HepG2 (cell line): ENCODE data around the gene CMIP. TPM values are rescaled to one million over a fixed set of nuclear protein-coding genes. Genes with fewer than 3 reads are reported as not detected.
A peak's percentile ranks its signal among the peaks of the same experiment; 100 is the strongest.

Experiments used
- FIP1L1 ChIP-seq: fragments of 200-400 bp; formaldehyde crosslinking; IDR thresholded peaks from 2 replicates; pipeline ENCODE4 v1.6.1; 2018; ENCODE audit warnings: low read depth, mild to moderate bottlenecking, low read length, moderate library complexity, borderline replicate concordance; ENCODE audit not compliant: insufficient read depth
- FOXA1 ChIP-seq, 2 experiments: fragments of 450-650 bp in 1 of 2; sonication (generic) in 1 of 2; formaldehyde crosslinking in 1 of 2; IDR thresholded peaks; 2 replicates each; pipeline versions ENCODE4 v1.4.0 to v1.6.1; 2016 to 2020; ENCODE audit warnings: missing genetic modification reagents in 1 of 2
- HNRNPUL1 ChIP-seq: fragments of 200-400 bp; formaldehyde crosslinking; IDR thresholded peaks from 2 replicates; pipeline ENCODE4 v1.6.1; 2017; ENCODE audit warnings: low read depth, mild to moderate bottlenecking, low read length, moderate library complexity
- MBNL3 ChIP-seq: fragments of 250-450 bp; sonication (Bioruptor Pico); conservative IDR thresholded peaks from 2 replicates; pipeline ENCODE4 v1.8.0; 2022; ENCODE audit warnings: mild to moderate bottlenecking, inconsistent platforms
- MEIS2 ChIP-seq: sonication (generic); formaldehyde crosslinking; IDR thresholded peaks from 2 replicates; pipeline ENCODE4 v1.9.0; 2021; ENCODE audit warnings: mild to moderate bottlenecking, missing genetic modification reagents
- MIER2 ChIP-seq: IDR thresholded peaks from 2 replicates; pipeline ENCODE4 v1.6.1; 2016; ENCODE audit warnings: missing biosample characterization, missing genetic modification reagents
- NCOR1 ChIP-seq: fragments of 200-600 bp; sonication (generic); IDR thresholded peaks from 2 replicates; pipeline ENCODE4 v1.7.0; 2017; ENCODE audit warnings: antibody characterized with exemption, low read length, borderline replicate concordance
- PITX1 ChIP-seq: sonication (generic); formaldehyde crosslinking; IDR thresholded peaks from 2 replicates; pipeline ENCODE4 v1.5.1; 2020; ENCODE audit warnings: mild to moderate bottlenecking, missing genetic modification reagents
- RAD21 ChIP-seq: fragments of 450-650 bp; formaldehyde crosslinking; IDR thresholded peaks from 2 replicates; pipeline ENCODE4 v1.5.0; 2020; ENCODE audit warnings: mild to moderate bottlenecking
- SRSF4 ChIP-seq: fragments of 200-400 bp; formaldehyde crosslinking; IDR thresholded peaks from one replicate; pipeline ENCODE4 v1.6.1; 2018; ENCODE audit warnings: mild to moderate bottlenecking, low read depth, low read length, moderate library complexity; ENCODE audit not compliant: poor library complexity, severe bottlenecking
- THYN1 ChIP-seq: sonication (generic); formaldehyde crosslinking; IDR thresholded peaks from 2 replicates; pipeline ENCODE4 v1.8.1; 2023; ENCODE audit warnings: low read depth, mild to moderate bottlenecking, moderate library complexity, missing genetic modification reagents, borderline replicate concordance
- XRCC5 ChIP-seq: fragments of 200-400 bp; formaldehyde crosslinking; optimal IDR thresholded peaks from 2 replicates; pipeline ENCODE3; 2017; ENCODE audit warnings: mild to moderate bottlenecking, low read length
- ZBTB20 ChIP-seq: sonication (generic); formaldehyde crosslinking; IDR thresholded peaks from 2 replicates; pipeline ENCODE4 v1.8.1; 2023; ENCODE audit warnings: missing genetic modification reagents, low read depth, mild to moderate bottlenecking, borderline replicate concordance
- ZBTB42 ChIP-seq: sonication (generic); formaldehyde crosslinking; IDR thresholded peaks from 2 replicates; pipeline ENCODE4 v1.5.0; 2020; ENCODE audit warnings: mild to moderate bottlenecking, missing genetic modification reagents
- ZFP36 ChIP-seq: fragments of 150-350 bp; IDR thresholded peaks from 2 replicates; pipeline ENCODE4 v1.6.1; 2018; ENCODE audit warnings: borderline replicate concordance, low read length, low read depth; ENCODE audit not compliant: partially characterized antibody
- ZMYM4 ChIP-seq: sonication (generic); formaldehyde crosslinking; IDR thresholded peaks from 2 replicates; pipeline ENCODE4 v1.8.1; 2023; ENCODE audit warnings: mild to moderate bottlenecking, missing genetic modification reagents
- ZNF329 ChIP-seq: sonication (generic); formaldehyde crosslinking; IDR thresholded peaks from 2 replicates; pipeline ENCODE4 v1.9.0; 2021; ENCODE audit warnings: low read depth, mild to moderate bottlenecking, missing genetic modification reagents
- ZNF547 ChIP-seq: sonication (generic); formaldehyde crosslinking; IDR thresholded peaks from 2 replicates; pipeline ENCODE4 v1.5.1; 2020; ENCODE audit warnings: mild to moderate bottlenecking, missing genetic modification reagents
- ZNF567 ChIP-seq: sonication (generic); formaldehyde crosslinking; IDR thresholded peaks from 2 replicates; pipeline ENCODE4 v1.8.1; 2023; ENCODE audit warnings: mild to moderate bottlenecking, missing genetic modification reagents, borderline replicate concordance
- ZNF615 ChIP-seq: sonication (generic); formaldehyde crosslinking; IDR thresholded peaks from 2 replicates; pipeline ENCODE4 v1.5.0; 2020; ENCODE audit warnings: mild to moderate bottlenecking, missing genetic modification reagents, borderline replicate concordance
- ZNF639 ChIP-seq: conservative IDR thresholded peaks from 2 replicates; pipeline ENCODE4 v1.6.1; 2018; ENCODE audit warnings: missing genetic modification reagents
- ZNF737 ChIP-seq: sonication (generic); formaldehyde crosslinking; IDR thresholded peaks from 2 replicates; pipeline ENCODE4 v1.5.0; 2020; ENCODE audit warnings: missing genetic modification reagents, mild to moderate bottlenecking, borderline replicate concordance
- polyA plus RNA-seq, 8 experiments: library from polyadenylated mRNA; depleted of rRNA in 3 of 8; stranded (reverse) in 7 of 8; unstranded in 1 of 8; fragments of >200 nt; fragmentation: Illumina TruSeq in 4 of 8; extraction: Trizol in 4 of 8; gene quantifications; 2 replicates each; pipeline versions ENCODE4 v1.2.1 to v1.2.3, GENCODE V29; 2011 to 2016; ENCODE audit warnings: low read depth in 4 of 8, missing spikeins in 1 of 8, mixed read lengths in 1 of 8; ENCODE audit not compliant: insufficient read depth in 1 of 8
- total RNA-seq, 5 experiments: library from RNA; depleted of rRNA; stranded (reverse); fragments of >200 nt; fragmentation: Illumina TruSeq; extraction: Trizol; gene quantifications; 2 replicates each; pipeline ENCODE4 v1.2.3, GENCODE V29; 2016; ENCODE audit warnings: low read depth in 1 of 5
- TF ChIP-seq, protein P1 (sequence below): sonication (generic); formaldehyde crosslinking; IDR thresholded peaks from 2 replicates; pipeline ENCODE4 v1.4.0; 2020; ENCODE audit warnings: missing genetic modification reagents
- TF ChIP-seq, protein P2 (sequence below): sonication (generic); formaldehyde crosslinking; IDR thresholded peaks from 2 replicates; pipeline ENCODE4 v1.5.1; 2020; ENCODE audit warnings: mild to moderate bottlenecking, missing genetic modification reagents

The CMIP gene
- total and polyA plus RNA-seq, 2 of the 13 experiments (the other 11 are each of a cell fraction or from before 2014, with no cell fraction given) = 10.9 to 18.1 TPM

DNA sequence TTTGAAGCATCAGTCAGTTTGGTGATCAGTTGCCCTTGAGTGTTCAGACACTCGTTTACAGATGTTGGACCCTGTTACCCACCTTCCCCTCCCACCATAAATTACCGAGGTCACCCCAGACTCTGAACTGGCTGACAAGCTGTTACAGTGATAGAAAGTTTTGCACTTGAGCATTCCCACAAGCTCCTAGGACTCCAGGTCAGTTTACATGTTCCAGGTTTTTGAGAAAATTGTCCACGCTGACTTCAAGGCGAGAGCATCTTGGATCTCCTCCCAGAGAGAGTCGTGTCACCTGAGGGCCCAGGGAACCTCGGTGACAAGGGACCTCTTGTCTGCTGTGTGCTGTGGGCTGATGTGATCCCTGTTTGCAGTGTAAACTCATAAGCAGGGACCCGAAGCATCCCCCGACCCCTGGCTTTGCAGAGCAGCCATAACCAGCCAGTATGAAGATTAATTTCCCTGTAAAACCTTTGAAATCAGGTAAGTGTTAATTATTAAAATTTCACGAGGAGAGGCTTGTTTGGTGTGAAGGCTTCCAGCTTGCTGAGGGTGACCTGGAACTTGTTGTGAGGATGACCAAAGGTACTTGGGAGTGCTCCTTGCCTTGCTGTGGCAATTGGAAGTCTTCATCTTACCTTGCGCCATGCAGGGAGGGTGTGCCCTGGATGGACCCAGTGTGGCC is 91.2 kb downstream of the CMIP start (continued):
- no peak for TF ChIP-seq ZNF615 (CRISPR knock-in tag)
- TF ChIP-seq NCOR1 = peak; percentile 70
- TF ChIP-seq ZMYM4 = peak; percentile 52; the same call in 1 of the 2 replicates
- TF ChIP-seq ZNF567 (CRISPR knock-in tag) = no peak
- no peak for TF ChIP-seq THYN1 (CRISPR knock-in tag)
- TF ChIP-seq, protein P1, sequence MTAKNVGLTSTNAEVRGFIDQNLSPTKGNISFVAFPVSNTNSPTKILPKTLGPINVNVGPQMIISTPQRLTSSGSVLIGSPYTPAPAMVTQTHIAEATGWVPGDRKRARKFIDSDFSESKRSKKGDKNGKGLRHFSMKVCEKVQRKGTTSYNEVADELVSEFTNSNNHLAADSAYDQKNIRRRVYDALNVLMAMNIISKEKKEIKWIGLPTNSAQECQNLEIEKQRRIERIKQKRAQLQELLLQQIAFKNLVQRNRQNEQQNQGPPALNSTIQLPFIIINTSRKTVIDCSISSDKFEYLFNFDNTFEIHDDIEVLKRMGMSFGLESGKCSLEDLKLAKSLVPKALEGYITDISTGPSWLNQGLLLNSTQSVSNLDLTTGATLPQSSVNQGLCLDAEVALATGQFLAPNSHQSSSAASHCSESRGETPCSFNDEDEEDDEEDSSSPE (CRISPR knock-in tag) = 0 out of 2 replicates have a peak, but pooled peaks have one; percentile 31
- no peak for TF ChIP-seq ZNF547 (CRISPR knock-in tag)
- TF ChIP-seq MBNL3 (CRISPR knock-in tag) = no peak
- TF ChIP-seq ZBTB20 (CRISPR knock-in tag) = peak; percentile 43; the same call in 1 of the 2 replicates
- no peak for TF ChIP-seq ZNF639 (CRISPR knock-in tag)
- TF ChIP-seq FOXA1 (IDR thresholded peaks at IDR 0.05) = no peak
- TF ChIP-seq FOXA1 (CRISPR knock-in tag; IDR thresholded peaks at IDR 0.05) = no peak
- no peak for TF ChIP-seq ZNF329 (CRISPR knock-in tag)
- TF ChIP-seq RAD21 (CRISPR knock-in tag) = 0 out of 2 replicates have a peak, but pooled peaks have one; percentile 32
- no peak for TF ChIP-seq SRSF4
- TF ChIP-seq XRCC5 = peak; percentile 29
- peak; percentile 52; the same call in 1 of the 2 replicates for TF ChIP-seq PITX1 (CRISPR knock-in tag)
- TF ChIP-seq, protein P2, sequence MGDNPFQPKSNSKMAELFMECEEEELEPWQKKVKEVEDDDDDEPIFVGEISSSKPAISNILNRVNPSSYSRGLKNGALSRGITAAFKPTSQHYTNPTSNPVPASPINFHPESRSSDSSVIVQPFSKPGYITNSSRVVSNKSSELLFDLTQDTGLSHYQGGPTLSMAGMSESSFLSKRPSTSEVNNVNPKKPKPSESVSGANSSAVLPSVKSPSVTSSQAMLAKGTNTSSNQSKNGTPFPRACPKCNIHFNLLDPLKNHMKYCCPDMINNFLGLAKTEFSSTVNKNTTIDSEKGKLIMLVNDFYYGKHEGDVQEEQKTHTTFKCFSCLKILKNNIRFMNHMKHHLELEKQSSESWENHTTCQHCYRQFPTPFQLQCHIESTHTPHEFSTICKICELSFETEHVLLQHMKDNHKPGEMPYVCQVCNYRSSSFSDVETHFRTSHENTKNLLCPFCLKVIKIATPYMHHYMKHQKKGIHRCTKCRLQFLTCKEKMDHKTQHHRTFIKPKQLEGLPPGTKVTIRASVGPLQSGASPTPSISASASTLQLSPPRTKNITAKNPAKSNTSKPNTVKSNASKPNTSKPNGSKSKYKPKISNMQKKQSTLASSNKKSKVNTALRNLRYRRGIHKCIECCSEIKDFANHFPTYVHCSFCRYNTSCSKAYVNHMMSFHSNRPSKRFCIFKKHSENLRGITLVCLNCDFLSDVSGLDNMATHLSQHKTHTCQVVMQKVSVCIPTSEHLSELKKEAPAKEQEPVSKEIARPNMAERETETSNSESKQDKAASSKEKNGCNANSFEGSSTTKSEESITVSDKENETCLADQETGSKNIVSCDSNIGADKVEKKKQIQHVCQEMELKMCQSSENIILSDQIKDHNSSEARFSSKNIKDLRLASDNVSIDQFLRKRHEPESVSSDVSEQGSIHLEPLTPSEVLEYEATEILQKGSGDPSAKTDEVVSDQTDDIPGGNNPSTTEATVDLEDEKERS = peak; percentile 84; the same call in 1 of the 2 replicates
- TF ChIP-seq MIER2 (CRISPR knock-in tag) = 0 out of 2 replicates have a peak, but pooled peaks have one; percentile 36
- TF ChIP-seq ZBTB42 (CRISPR knock-in tag) = peak; percentile 82; the same call in 1 of the 2 replicates
- no peak for TF ChIP-seq HNRNPUL1
- 0 out of 2 replicates have a peak, but pooled peaks have one; percentile 60 for TF ChIP-seq MEIS2 (CRISPR knock-in tag)
- no peak for TF ChIP-seq ZNF737 (CRISPR knock-in tag)
- TF ChIP-seq FIP1L1 = no peak
- no peak for TF ChIP-seq ZFP36
